GM20000 (cell line): Measurements from ENCODE around the gene CMTM8.

Source experiments
- DNase-seq: peaks from one replicate; pipeline ENCODE4 v3.0.0; 2012; ENCODE audit warnings: low spot score
- TF ChIP-seq, protein P1 (sequence below): IDR thresholded peaks from 2 replicates; pipeline ENCODE4 v1.5.1; 2012; ENCODE audit warnings: mild to moderate bottlenecking, control low read depth; ENCODE audit errors: extremely low read depth, missing control alignments

The CMTM8 gene

DNA sequence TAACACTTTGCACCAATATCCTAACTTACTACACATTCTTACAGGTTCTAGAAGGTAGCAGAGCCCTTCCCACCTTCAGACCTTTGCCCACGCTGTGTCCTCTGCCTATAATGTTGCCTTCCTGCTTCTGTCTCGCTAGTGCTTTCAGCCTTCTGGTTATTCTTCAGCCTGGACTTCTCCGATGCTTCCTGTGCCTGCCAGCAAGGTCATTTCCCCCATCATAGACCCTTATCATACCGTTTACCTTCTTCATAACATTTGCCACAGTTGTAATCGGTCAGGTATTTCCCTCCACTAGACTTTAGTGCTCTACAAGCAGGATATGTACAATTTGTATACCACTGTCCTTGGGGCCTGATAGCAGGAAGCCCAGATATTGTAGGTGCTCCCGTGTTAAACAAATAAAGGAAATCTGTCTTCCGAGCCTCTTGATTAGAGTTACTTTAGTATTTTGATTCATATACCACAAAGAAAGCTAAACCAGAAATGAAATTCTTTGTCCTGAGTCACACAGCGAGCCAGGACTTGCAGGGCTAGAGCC, 117.3 kb downstream of the CMTM8 start:
- TF ChIP-seq, protein P1, sequence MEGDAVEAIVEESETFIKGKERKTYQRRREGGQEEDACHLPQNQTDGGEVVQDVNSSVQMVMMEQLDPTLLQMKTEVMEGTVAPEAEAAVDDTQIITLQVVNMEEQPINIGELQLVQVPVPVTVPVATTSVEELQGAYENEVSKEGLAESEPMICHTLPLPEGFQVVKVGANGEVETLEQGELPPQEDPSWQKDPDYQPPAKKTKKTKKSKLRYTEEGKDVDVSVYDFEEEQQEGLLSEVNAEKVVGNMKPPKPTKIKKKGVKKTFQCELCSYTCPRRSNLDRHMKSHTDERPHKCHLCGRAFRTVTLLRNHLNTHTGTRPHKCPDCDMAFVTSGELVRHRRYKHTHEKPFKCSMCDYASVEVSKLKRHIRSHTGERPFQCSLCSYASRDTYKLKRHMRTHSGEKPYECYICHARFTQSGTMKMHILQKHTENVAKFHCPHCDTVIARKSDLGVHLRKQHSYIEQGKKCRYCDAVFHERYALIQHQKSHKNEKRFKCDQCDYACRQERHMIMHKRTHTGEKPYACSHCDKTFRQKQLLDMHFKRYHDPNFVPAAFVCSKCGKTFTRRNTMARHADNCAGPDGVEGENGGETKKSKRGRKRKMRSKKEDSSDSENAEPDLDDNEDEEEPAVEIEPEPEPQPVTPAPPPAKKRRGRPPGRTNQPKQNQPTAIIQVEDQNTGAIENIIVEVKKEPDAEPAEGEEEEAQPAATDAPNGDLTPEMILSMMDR, result no peak
- no peak for DNase-seq

DNA sequence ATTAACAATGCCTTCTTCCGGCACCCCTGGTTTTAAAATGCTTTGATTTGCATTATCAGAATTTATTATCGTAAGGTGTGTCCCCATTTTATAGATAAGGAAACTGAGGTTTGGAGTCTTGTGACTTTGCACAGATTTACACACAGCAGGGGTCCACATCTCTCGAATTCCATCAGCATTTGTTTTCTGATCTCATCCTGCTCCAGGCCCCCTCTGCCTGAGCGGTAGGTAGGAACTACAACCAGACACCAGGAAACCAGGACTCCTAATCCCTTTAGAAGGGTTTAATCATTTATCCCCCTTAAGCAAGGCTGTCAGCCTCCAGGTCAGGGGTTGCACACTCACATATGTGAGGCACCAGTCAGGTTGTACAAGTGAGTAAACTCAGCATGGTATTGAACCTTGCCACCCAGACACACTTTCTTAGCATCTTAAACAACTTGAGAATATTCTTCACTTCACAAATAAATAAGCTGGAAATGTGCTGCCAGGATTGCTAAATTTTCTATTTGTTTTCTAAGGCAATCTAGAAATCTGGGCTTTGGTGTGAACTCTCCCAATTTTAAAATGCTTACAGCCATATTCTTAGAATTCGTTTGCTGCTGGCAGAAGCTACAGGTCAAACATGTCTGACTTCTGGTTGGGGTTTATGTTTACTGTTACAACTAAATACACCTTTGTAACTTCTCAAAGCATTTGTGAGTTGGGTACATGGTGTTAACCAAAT, 121.4 kb downstream of the CMTM8 start:
- TF ChIP-seq, protein P1, result no peak
- no peak for DNase-seq

- no peak for DNase-seq
- TF ChIP-seq, protein P1, result no peak
Measured at GRCh38 chr3:32360493-32360827, 122.0 kb downstream of the CMTM8 start.

DNA sequence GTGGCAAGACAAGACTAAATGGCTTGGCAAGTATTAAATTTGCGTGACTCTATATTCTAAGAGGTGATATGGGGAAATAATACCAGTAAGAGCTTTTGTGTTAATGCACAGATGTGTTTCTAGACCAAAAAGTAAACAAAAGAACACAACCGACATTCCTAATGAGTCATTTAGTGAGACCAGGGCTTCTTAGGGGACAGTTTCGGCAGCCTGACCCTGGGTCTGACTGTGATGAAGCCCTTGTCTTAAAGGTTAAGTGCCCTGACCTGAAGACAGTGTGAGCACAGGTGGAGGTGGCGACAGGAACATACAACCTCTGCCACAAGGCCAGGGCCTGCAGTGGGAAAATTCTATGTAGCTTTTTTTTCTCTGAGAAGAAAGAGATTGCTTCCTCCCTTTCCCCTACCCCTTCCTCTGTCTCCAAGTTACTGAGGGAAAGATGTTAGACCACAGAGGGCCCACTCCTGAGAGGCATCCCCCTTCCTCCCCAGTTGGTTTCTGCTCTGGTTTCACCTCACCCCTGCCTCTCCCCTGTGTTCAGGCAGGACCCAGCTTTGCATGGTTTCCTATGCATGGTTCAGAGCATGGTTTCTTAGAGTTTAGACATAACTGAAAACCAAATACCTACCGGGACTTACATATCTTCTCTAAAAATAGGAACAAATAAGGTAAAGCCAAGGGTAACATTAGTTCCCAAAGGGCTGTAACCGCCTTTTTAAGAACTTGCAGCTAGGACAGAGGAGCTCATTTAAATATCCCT, 128.3 kb downstream of the CMTM8 start:
- DNase-seq, result peak; percentile 12
- TF ChIP-seq, protein P1, result no peak

DNA sequence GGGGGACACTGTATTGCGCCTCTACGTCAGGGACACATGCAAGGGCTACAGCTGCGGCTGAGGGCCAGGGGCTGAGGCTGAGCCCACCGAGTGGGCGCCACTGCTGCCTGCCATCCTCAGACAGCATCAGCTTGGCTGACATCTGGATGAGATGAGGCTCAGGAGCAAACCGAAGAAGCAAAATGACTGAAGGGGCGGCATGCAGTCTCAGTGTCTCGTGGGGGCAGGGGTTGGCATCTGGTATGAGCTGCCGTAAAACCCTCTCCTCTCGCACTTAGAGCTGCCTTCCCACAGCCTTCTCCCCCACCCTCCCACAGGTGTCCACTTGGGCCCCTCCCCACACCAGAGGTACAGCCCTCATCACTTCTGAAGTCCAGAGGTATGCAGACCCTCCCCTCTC, 129.0 kb downstream of the CMTM8 start:
- no peak for DNase-seq
- TF ChIP-seq, protein P1, result no peak

DNA sequence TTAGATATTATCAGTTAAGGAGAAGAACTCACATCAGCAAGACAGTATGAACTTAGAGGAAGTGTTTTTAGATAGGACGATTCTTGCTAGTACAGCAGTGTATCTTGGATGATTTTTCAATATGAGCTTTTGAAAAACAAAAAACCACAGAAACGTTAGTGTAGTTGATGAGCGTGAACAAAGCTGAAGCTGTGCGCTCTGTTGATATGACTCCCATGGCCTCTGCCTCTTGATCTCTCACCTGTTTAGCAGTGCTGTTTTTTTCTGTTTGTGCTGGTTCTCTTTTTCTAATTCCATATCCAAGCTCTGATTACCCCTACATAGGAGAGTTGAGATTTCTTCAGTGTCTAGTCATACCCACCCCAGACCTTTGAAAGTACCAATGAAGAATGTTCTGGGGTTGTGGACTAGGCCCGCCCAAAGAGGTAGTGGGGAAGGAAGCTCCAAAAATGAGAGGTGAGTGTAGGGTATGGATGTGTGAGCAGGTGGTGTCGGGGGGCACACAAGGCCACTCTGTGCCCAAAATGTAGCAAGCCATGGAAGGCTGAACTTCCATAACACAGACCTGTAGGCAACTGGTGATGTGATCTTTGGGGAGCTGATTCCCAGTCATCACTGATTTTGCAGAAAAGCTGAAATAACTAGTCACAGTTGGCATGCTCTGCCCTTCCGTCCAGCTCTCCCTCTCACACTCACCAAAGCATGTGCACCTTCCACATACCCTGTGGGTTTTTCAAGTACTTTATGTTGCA, 133.2 kb downstream of the CMTM8 start:
- TF ChIP-seq, protein P1, result no peak
- DNase-seq, result no peak

DNA sequence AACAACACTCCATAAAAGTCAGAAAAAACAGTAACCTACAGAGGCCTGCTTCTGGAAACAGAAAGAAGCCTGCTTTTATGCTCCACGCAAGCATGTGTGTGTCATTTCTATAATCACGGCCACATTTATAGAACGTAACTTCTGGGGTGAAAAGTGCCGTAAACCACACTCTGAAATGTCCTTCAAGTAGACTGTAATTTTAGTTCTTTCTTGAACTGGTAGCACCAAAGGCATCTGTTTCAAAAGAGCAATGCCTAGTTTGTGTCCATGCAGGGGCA, 133.7 kb downstream of the CMTM8 start:
- DNase-seq, result no peak
- TF ChIP-seq, protein P1, result no peak
